ENCODE data around the gene CDIPT. TPM values are rescaled to one million over a fixed set of nuclear protein-coding genes. Genes with fewer than 3 reads are reported as not detected.

Gene CDIPT
- total and polyA plus RNA-seq, 2 of the 4 experiments (the other 2 are of a cell fraction): 47.1 to 100 TPM

- H4K8ac ChIP-seq (ENCODE audit: low read depth in 2 of 2, low read length in 2 of 2): peak within 1 kb of the TSS; percentile 28 to 55; a peak in 2 of 4 replicates
- peaks cover 13% of the 10 kb centered on the region for H3K9me1 ChIP-seq (ENCODE audit: insufficient read depth, low read length)
- peak within 1 kb of the TSS; percentile 54; the same call in 1 of the 2 replicates for H3K56ac ChIP-seq (ENCODE audit: extremely low read depth, insufficient read depth, low read length)
- no peaks in the 10 kb centered on the region for H3K9me3 ChIP-seq (ENCODE audit: control insufficient read depth, insufficient read depth, low read length)
- peak; percentile 1; the same call in 1 of the 2 replicates for ATAC-seq (ENCODE audit: low read depth)
- H3K9ac ChIP-seq (ENCODE audit: low read depth, low read length): peak within 1 kb of the TSS; percentile 68
- H4K20me1 ChIP-seq (ENCODE audit: insufficient read depth, low read length): peaks cover 30% of the 10 kb centered on the region
- peak within 1 kb of the TSS; percentile 25 for H4K5ac ChIP-seq (ENCODE audit: low read depth, low read length)
- H3K4me1 ChIP-seq (ENCODE audit: control insufficient read depth, insufficient read depth, low read length): peaks cover 27% of the 10 kb centered on the region
- H2BK120ac ChIP-seq (ENCODE audit: low read depth, low read length): peak within 1 kb of the TSS; percentile 55
- H3K23ac ChIP-seq (ENCODE audit: low read depth, low read length): peak within 1 kb of the TSS; percentile 94
- peak within 1 kb of the TSS; percentile 86 for H3K4ac ChIP-seq (ENCODE audit: low read depth, low read length)
- peak within 1 kb of the TSS; percentile 37 for H2BK5ac ChIP-seq (ENCODE audit: low read depth, low read length, poor library complexity, severe bottlenecking)
- H3K14ac ChIP-seq (replicated peaks; ENCODE audit: low read depth, low read length): peak within 1 kb of the TSS; percentile 80
- H2AK9ac ChIP-seq (replicated peaks; ENCODE audit: low read depth, low read length, poor library complexity): peak within 1 kb of the TSS; percentile 98
- peak within 1 kb of the TSS; percentile 86 for H2AK5ac ChIP-seq (ENCODE audit: low read depth, low read length)
- DNase-seq: peak; percentile 43
- in situ Hi-C loops (cut with MboI; ENCODE audit: low sequenced_read_pairs): no loop called here
- peaks cover 11 to 53% of the 10 kb centered on the region in 2 experiments; a peak in 3 of 4 replicates for H3K79me1 ChIP-seq (ENCODE audit: low read depth in 1 of 2, low read length in 2 of 2)
- peak within 1 kb of the TSS; percentile 26 for H3K18ac ChIP-seq (ENCODE audit: low read depth, low read length)
- dilution Hi-C loops (cut with HindIII; ENCODE audit: low sequenced_read_pairs, unreplicated experiment): no loop called here
- POLR2A ChIA-PET (ENCODE audit: unreplicated experiment): no interaction called here
- peaks cover 12% of the 10 kb centered on the region for H3K36me3 ChIP-seq (ENCODE audit: control insufficient read depth, insufficient read depth, low read length)
- H2BK15ac ChIP-seq (ENCODE audit: low read depth, low read length): peak within 1 kb of the TSS; percentile 47; the same call in 2 of the 3 replicates
- peak within 1 kb of the TSS; percentile 79 for H3K4me2 ChIP-seq (ENCODE audit: low read depth, low read length)
- H2AFZ ChIP-seq (replicated peaks; ENCODE audit: low read length, poor library complexity): peak within 1 kb of the TSS; percentile 90
- H3K4me3 ChIP-seq (ENCODE audit: insufficient read depth, low read depth, low read length): peak within 1 kb of the TSS; percentile 80
- H3K27me3 ChIP-seq (ENCODE audit: control insufficient read depth, insufficient read depth, low read length): no peaks in the 10 kb centered on the region
- H2BK20ac ChIP-seq (ENCODE audit: low read depth, low read length): peak within 1 kb of the TSS; percentile 3; the same call in 1 of the 2 replicates
- CTCF ChIA-PET: interaction anchor here (1.4 kb wide), 1 partner anchor 20 kb away, joined by 3 read pairs; no protein-coding TSS in a partner anchor
- BruUV-seq (replicated peaks): no TSS peak
- intact Hi-C loops (cut with micrococcal nuclease): loop anchor here (2.0 kb wide), 1 partner anchor 187 kb away; no protein-coding TSS in a partner anchor
- H4K91ac ChIP-seq (ENCODE audit: insufficient read depth, low read depth, low read length): peak within 1 kb of the TSS; percentile 72
- 0% methylated on average over 7 of the region's 69 CpGs; no CpG with 5 or more reads in 1 of the 2 experiments for WGBS, 2 experiments (ENCODE audit: extremely low coverage in 2 of 2, insufficient read length in 1 of 2)
- TF ChIP-seq MAZ (IDR thresholded peaks at IDR 0.05; ENCODE audit: borderline replicate concordance, low read depth, low read length) (peak; percentile 63; the same call in 1 of the 2 replicates), MAFK (IDR thresholded peaks at IDR 0.05; ENCODE audit: low read depth, low read length) (no peak)
- peak within 1 kb of the TSS; percentile 83 for H3K27ac ChIP-seq (ENCODE audit: insufficient read depth, low read length)
Observed at GRCh38 chr16:29811896-29812665, 50.9 kb downstream of the CDIPT start, which contains the start of gene PRRT2. Gene PRRT2, plus strand, starts transcription at chr16:29812193. Its CDS starts 862 bp downstream, at chr16:29813055.

Measured in IMR-90 (cell line).